GM21529 (cell line): ENCODE measurements around the gene MRPL36.
"Not testable (repeated sequence)": the region's sequence is repeated elsewhere in the genome, so short reads cannot be mapped to it uniquely, and the experiment has no call there.

Experiments used
- ATAC-seq: cut with Tn5 transposase; IDR thresholded peaks from one replicate; pipeline ENCODE4 v1.9.1; 2021; ENCODE audit not compliant: unreplicated experiment

MRPL36 gene

GRCh38 chr5:1815881-1816292, 16.2 kb upstream of the MRPL36 start:
- ATAC-seq = no peak

DNA sequence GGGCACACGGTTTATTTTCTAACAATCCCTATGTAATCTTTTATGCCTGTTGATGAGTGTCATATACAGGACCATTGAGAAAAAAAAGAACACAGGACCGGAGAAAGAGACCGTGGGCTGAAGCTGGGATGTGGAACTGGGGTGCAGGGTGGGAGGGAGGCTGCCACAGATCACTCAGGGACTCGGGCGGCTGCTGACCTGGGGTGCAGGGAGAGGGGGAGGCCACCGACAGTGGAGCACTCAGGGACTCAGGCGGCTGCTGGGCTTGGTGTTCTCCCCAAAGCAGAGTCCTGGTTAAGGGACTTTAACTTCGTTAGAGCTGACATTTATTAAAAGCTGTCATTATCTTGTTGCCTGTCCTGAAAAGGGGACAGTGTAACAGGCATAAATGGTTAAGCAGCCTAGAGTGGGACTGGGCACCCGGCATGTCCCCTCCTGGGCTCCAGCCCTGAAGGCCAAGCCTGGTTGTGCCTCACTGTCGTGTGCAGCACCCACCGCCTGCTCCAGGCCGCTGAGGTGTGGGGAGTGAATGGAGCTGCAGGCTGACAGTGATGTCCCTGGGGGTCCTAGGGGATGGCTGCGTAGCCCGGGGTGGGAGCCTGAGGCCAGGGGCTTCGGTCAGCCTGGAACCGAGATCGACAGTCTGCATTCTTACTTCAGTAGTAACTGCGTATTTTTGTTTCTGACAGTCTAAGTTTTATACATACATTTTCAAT, 15.6 kb upstream of the MRPL36 start:
- ATAC-seq = no peak

DNA sequence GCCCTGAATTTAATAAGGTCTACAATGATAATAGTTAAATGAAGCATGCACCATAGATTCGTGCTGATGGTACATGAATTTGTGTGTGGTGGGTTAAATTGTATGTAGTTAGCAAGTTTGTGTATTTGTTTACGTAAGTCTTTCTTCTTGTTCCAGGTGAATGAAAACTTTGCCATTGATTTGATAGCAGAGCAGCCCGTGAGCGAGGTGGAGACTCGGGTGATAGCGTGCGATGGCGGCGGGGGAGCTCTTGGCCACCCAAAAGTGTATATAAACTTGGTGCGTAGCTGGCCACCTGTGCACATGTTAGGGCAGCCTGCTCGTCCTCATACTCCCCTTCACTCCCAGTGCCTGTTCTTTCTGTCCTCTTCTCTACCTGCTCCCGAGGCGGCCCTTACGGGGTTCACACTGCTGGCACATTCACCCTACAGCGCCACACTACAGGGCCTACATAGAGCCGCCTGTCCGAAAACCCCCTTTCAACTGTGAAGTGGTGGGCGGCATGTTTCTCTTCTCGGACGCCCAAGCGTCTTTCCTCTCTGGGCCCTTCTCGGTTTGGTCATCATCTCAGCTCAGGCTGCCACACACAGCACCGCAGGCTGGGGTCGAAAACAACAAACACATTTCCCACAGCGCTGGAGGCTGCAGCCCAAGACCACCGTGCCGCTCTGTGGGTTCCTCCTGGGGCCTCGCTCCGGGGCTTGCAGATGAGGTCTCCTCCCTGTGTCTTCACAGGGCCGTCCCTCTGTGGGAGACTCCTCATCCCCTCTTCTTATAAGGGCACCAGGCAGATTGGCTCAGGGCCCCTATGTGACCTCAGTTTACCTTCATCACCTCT, 14.8 kb upstream of the MRPL36 start:
- ATAC-seq = no peak

DNA sequence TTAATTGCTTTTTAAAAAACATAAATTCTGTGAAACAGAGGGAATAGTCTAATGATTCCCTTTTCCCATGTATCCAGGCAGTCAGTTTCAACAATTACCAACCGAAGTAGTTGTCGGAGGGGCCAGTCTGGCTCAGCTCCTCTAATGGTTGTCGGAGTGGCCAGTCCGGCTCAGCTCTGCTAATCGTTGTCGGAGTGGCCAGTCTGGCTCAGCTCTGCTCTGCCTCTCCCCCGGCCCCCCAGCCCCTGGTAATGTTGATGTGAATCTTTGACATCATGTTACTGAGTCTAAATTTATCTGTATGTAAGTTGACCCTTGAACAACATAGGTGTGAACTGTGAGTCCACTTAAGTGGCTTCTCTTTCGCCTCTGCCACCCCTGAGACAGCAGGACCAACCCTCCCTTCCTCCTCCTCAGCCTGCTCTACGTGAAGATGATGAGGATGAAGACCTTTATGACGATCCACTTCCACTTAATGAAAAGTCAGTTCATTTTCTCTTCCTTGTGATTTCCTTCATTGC, 11.0 kb upstream of the MRPL36 start:
- ATAC-seq = no peak

- no peak for ATAC-seq
Observed at GRCh38 chr5:1809416-1810035, 9.9 kb upstream of the MRPL36 start.

DNA sequence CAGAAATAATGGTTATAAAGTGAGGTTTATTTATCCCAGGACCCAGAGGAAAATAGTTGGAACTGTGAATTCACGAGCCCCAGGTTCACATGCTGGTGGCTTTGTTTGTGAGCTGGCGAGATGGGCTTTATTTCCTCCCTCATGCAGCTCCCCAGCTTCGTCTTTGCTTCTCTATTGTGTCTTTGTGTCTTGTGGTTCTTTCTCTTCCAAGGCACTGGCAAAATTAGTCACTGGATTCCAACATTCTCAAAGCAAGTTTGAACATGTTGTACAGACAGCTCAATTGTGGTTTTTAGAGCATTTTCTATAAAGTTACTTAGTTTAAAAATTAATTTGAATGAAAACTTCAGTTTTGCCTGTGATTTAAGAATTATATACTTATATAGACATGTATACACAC, 8.8 kb upstream of the MRPL36 start:
- ATAC-seq = no peak

GRCh38 chr5:1807451-1808185, 8.0 kb upstream of the MRPL36 start:
- ATAC-seq = no peak

- ATAC-seq = no peak
Observed at GRCh38 chr5:1806974-1807373, 7.3 kb upstream of the MRPL36 start.

DNA sequence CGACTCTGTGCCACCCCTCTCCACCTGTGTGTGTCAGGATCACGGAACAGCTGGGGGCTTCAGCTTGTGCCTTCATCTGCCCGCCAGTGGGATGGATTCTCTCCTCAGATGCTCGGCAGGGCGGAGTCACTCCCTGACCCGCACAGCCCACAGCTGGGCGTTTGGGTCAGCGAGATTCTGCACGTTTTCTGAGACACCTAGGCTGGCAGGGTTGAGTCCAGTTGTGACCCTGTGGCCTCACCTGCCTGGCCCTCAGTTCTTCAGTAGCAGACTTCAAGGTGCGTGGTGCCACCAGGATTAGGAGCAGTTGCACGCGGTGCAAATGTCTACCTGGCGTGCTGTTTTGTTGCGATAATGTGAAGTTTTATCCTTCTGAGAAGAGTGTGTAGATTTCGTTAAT, 6.6 kb upstream of the MRPL36 start:
- ATAC-seq = no peak

DNA sequence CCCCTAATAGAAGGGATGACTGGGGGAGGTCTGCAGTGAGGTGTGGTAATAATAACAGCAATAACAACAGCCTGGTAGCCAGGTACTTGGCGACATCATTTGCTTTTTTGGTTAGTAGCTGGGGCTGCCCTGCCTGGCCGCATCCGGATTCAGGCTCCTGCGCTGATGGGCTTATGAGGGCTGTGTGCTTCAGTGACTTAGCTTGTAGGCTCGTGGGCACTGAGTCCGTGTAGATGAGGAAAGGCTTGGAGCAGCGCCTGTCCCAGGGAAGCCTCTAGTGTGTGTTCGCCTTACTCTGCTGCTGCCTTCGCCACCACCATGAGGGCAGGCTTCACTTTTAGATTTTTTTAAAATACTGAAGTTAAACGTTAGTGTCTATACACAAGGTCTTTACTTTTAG, 6.1 kb upstream of the MRPL36 start:
- ATAC-seq = no peak

DNA sequence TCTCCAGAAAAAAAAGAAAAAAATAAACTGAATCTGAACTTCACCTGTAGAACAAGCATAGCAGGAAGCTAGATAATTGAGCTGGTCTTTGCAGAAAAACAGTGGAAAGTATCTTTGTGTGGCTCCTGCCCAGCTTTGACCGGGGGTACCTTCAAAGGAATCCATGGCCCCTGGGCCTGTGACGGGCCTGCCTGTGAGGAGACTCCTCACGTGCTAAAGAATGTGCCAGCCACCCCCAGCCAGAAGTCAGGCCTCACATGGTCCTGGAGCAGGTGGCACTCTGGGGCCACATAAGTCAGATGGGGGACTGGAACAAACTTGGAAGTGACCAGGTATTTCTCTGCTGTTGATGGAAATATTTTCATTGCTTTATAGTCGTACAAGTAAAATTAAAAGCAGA, 5.7 kb upstream of the MRPL36 start:
- ATAC-seq = no peak

DNA sequence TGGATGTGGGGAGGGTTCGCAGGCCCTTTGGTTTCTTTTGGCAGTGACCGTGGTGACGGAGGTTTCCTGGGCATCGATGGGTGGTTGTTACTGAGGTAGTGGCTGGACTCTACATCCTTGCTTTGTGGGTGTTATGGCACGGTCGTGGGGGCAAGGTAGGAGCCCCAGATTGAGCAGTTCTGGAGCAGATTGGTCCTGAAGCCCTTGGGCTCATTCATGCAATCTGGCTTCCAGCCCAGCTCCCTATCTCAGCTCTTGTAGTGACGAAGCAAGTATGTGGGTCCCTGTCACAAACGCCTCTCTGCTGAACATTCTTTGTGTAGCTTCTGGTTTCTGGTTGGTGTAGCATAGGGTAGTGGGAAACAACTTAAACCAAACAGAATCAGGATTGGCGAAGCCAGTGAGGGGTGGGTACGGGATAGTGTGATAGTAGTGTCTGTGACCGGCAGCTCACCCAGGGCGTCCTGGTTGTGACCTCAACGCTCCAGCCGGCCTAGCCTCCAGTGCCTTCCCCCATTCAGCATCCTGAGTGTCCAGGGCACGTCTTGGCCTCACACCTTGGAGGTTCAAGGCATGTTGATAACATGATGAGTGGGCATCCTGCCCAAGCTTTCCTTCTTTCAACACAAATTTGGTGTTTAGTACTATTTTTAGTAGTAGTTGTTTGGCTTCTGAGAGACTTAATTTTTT, 4.5 kb upstream of the MRPL36 start:
- no peak for ATAC-seq

DNA sequence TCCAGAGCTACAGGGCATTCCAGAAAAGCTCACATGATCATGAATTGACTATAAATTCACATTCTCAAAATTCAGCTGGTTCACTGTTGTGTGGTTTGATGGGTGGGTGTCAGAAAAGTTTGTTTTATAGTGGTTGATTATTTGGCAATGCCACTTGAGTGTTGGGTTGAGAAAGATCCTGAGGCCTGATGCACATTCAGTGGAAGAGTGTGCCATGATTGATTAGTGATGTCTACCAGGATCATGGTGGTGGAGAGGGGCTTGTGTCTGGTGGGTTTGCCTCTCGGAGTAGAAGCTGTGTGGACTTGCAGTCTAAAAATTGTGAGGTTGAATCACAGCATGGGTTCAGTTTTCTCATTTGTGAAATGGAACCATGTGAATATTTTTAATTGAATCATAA, 3.6 kb upstream of the MRPL36 start:
- ATAC-seq = no peak

GRCh38 chr5:1801967-1802295, 2.3 kb upstream of the MRPL36 start:
- no peak for ATAC-seq

DNA sequence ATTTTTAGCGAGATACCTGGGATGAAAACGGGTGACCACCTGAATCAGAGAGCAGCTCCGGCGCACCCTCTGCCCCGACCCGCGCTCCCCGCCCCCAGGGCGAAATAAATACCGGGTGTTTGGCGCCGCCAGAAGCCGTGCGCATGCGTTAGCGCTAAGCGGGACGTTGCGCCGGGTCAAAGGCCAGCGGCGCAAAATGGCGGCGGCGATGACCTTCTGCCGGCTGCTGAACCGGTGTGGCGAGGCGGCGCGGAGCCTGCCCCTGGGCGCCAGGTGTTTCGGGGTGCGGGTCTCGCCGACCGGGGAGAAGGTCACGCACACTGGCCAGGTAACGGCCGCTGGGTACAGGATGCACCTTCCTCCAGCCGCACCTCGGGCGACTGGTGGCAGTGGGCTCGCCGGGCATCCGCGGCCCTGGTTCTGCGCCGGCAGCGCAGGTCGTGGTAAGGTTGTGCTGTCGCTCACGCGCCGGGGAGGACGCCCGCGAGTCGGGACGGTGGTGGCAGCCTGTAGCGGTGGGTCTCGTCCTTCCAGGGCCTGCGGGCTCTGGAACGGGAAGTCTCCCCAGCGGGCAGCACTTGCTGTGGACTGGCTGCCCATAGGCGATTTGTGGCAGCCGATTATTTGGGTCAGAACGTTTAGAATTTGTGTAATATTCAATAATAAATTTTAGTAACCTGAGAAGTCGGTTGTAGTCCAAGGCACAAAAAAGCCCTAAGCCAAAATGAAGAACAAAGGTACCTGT, 1.8 kb upstream of the MRPL36 start, which contains the start of gene NDUFS6:
Gene NDUFS6, plus strand, starts transcription at position 186 of the 745 bp plus-strand sequence. Its CDS starts 11 bp downstream, at position 197.
- ATAC-seq = peak; percentile 63

DNA sequence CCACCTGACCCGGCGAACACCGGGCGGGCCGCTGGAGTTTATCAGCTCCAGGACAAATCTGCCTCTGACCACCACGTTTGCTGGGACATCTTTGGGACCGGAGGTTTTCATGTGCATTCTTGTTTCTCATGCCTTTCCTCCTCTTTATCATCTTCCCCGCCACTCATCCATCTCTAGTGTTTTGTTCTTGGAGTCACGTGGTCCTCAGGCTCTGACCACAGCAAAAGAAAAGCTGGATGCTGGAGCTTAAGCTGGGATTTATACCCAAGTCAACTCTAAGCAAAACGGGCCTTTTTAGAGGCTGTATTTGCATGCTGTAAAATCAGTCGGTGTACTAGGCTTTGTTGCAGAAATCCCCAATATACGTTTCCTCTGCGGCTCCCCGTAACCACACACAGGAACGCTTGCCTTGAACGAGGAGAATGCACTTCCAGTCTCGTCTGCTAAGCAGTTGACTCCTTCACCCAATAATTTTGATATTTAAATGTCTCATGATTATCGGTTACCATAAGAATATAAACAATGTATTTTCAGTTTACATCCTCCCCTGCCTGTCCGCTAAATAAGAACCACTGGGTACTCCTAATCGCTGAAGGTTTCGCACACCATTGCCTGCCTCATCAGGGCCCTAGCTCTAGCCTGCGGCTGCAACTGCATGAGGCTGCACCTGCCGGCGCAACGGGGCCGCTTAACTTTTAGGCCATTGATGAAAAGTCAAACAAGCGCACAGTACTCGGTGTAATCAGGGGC, 1.0 kb upstream of the MRPL36 start:
- ATAC-seq = peak; percentile 35

DNA sequence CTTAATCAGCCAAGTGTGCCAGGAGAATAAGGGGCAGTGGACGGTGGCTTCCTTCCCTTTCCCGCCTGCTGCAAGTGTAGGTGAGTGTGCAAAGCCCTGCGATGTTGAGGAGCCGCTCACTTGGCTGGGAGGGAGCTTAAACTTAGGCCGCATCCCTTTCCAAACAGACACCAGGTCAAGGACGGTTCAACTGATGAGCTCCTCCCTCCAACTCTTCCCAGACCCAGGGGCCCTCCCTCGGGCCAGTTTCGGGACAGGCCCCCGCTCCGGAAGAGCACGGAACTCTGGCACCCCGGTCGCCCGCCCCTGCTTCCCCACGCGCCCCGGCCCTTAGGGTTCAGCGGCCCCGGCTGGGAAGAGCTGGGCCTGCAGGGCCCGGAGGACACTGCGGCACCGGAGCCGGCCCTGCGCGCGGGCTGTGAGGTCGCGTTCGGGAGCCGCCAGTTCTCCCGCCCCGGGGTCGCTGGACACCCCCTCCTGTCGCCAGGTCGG, 481 bp downstream of the MRPL36 start:
- peak; percentile 35 for ATAC-seq

DNA sequence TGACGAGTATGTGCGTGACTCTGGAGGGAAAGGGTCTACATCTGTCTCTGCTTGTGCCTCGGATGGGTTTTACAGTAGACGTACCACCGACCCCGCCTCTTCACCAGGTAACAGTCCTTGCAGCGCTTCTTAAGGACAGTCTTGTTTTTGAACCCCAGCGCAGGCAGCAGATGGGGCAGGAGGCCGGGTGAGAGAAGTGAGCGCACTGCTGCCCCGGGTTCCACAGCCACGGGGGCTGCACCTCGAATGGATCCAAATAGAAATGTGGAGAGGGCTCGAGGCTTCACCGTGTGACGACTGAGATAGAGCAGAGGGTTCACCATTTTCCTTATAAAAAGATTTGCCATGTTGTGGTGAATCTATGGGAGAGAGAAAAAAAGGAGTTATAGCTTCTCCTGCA, 1.0 kb downstream of the MRPL36 start:
- ATAC-seq = not testable (repeated sequence)

DNA sequence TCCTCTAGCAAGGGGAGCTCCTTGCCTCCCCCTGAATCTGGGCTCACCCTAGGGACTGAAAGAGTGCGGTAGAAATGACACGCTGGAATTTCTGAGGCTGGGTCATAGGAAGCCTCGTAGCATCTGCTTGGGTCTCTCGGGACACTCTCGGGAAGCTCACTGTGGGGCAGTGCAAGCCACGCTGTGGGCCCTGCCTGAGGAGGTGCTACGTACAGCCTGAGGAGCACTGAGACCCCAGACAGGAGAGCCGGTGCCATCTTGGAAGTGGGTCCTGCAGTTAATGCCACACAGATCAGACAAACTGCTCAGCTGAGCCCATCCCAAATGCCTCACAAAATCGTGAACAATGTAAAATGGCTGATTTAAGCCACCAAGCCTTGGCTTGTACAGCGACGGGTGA, 1.8 kb downstream of the MRPL36 start:
- no peak for ATAC-seq
